ENCODE data around the gene LIPI. TPM values are rescaled to one million over a fixed set of nuclear protein-coding genes. Genes with fewer than 3 reads are reported as not detected.
"Not testable (repeated sequence)": the region's sequence is repeated elsewhere in the genome, so short reads cannot be mapped to it uniquely, and the experiment has no call there.

Gene LIPI
- total and polyA plus RNA-seq, 7 donors, result not detected

- intact Hi-C loops (cut with DNase I), result no loop called here
- no peaks in the 10 kb centered on the region for H3K36me3 ChIP-seq (ENCODE audit: insufficient read depth in 1 of 2, low read depth in 1 of 2)
- no peaks in the 10 kb centered on the region for H3K27me3 ChIP-seq (ENCODE audit: insufficient read depth in 3 of 3, low read length in 2 of 3)
- DNase-seq (no peak), ATAC-seq (no peak)
- no peaks in the 10 kb centered on the region for H3K4me1 ChIP-seq
- H3K27ac ChIP-seq, result no peak overlapping the region
- H3K4me3 ChIP-seq, result no peak overlapping the region
- H3K9me3 ChIP-seq, result no peaks in the 10 kb centered on the region
- 96 to 97% (median 96%) methylated on average over 16 of the region's 16 CpGs for WGBS, 3 donors
- no peak for TF ChIP-seq CTCF (IDR thresholded peaks at IDR 0.05)
Observed at GRCh38 chr21:14070968-14071367, 139.8 kb downstream of the LIPI start.

DNA sequence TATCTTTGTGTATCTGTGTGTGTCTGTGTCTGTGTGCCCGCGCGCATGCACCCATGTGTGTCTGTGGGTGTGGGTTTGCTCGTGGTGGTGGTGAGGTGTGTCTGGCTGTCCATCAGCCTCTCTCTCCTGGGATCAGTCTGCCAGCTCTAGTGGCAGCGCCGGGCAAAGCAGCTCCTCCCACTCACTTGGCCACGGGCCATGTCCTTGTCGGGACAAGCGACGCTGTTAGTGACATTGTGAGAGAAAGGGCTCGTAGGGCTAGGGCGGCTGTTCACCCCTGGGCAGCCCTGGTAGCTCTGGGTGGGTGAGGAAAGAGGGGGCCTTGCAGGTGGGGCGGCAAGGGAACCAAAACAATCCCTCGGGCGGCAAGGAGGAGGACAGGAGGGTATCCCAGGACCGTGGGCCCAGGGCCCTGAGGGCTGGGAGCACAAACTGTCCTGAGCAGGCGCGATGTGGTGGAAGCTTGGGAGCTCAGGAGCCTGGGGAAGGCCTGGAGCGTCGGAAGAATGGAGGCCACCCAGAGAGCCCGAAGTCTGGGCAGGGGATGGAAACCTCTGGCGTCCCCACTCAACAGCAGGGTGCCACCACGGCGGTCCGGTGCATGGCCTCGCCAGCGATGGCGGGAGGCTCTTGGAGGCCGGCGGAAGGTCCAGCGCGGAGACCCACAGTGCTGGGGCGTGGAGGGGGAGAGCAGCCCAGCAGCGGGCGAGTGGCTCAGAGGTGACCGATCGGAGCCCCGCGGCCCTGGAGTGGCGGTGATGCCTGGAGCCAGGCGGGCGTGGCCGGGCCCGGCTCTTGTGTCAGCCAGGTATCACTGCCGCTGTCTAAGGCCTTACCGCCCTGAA lies 140.5 kb downstream of the LIPI start:
- Histone ChIP-seq H3K4me3 (no peak overlapping the region), H3K4me1 (no peaks in the 10 kb centered on the region), H3K27me3 (ENCODE audit: insufficient read depth in 3 of 3, low read length in 2 of 3) (no peaks in the 10 kb centered on the region), H3K27ac (no peak overlapping the region), H3K9me3 (no peaks in the 10 kb centered on the region), H3K36me3 (ENCODE audit: insufficient read depth in 1 of 2, low read depth in 1 of 2) (no peaks in the 10 kb centered on the region)
- DNase-seq (no peak), ATAC-seq (no peak)
- no peak for TF ChIP-seq CTCF (IDR thresholded peaks at IDR 0.05)
- 91 to 97% (median 97%) methylated on average over 40 to 46 of the region's 46 CpGs for WGBS, 3 donors
- intact Hi-C loops (cut with DNase I), result no loop called here

GRCh38 chr21:14064296-14064645 lies 146.5 kb downstream of the LIPI start:
- Histone ChIP-seq H3K4me1 (no peaks in the 10 kb centered on the region), H3K9me3 (no peaks in the 10 kb centered on the region), H3K4me3 (no peak overlapping the region), H3K36me3 (ENCODE audit: insufficient read depth in 1 of 2, low read depth in 1 of 2) (no peaks in the 10 kb centered on the region), H3K27me3 (ENCODE audit: insufficient read depth in 3 of 3, low read length in 2 of 3) (no peaks in the 10 kb centered on the region), H3K27ac (no peak overlapping the region)
- DNase-seq (no peak), ATAC-seq (no peak)
- intact Hi-C loops (cut with DNase I), result no loop called here
- 49 to 96% (median 84%) methylated on average over 29 of the region's 29 CpGs for WGBS, 3 donors
- TF ChIP-seq CTCF (IDR thresholded peaks at IDR 0.05), result no peak

DNA sequence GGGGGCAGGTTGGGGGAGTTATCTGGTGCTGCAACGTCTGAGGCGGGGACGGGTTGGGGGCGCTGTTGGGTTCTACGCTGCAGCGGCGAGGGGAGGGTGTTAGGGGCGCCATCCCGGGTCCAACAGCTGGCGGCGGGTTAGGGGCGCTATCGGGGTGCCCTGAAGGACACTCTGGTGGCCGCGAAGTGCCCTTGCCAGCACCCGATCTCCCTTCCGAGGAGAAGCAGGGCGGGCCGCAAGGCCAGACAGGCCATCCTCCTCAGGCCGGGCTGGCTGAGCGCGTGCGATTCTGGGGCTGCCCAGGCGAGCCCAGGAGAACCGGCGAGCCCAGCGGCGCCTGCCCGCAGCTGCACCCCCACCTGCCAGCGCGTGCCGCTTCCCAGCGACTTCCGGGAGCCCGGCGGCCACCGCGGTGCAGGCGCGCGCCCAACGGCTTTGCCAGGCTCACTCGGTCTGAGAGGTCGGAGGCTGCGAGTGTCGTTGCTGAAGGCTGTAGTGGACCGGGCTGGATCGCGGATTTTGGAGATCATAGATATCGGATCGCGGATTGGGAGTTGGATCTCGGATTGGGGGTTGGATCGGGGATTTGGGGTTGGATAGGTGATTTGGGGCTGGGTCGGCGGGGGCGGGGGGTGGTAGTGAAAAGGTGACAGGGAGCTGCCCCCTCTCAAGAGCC lies 147.0 kb downstream of the LIPI start:
- WGBS, 3 donors, result 51 to 95% (median 86%) methylated on average over 47 to 57 of the region's 57 CpGs
- H3K27ac ChIP-seq; DNase-seq; H3K4me1 ChIP-seq; H3K4me3 ChIP-seq; H3K9me3 ChIP-seq; intact Hi-C loops (cut with DNase I); H3K36me3 ChIP-seq (ENCODE audit: insufficient read depth in 1 of 2, low read depth in 1 of 2); H3K27me3 ChIP-seq (ENCODE audit: insufficient read depth in 3 of 3, low read length in 2 of 3); ATAC-seq: not testable (repeated sequence)

GRCh38 chr21:14062684-14063083 lies 148.1 kb downstream of the LIPI start:
- H3K27ac ChIP-seq; H3K9me3 ChIP-seq; intact Hi-C loops (cut with DNase I); H3K36me3 ChIP-seq (ENCODE audit: insufficient read depth in 1 of 2, low read depth in 1 of 2); H3K4me3 ChIP-seq; DNase-seq; ATAC-seq; H3K4me1 ChIP-seq; H3K27me3 ChIP-seq (ENCODE audit: insufficient read depth in 3 of 3, low read length in 2 of 3): not testable (repeated sequence)
- 92 to 100% (median 96%) methylated on average over 10 to 15 of the region's 19 CpGs for WGBS, 3 donors

- H3K36me3 ChIP-seq (ENCODE audit: insufficient read depth in 1 of 2, low read depth in 1 of 2); H3K4me1 ChIP-seq; H3K27me3 ChIP-seq (ENCODE audit: insufficient read depth in 3 of 3, low read length in 2 of 3); intact Hi-C loops (cut with DNase I); H3K9me3 ChIP-seq; ATAC-seq; H3K27ac ChIP-seq; H3K4me3 ChIP-seq; DNase-seq: not testable (repeated sequence)
- WGBS, 3 donors, result 92 to 98% (median 95%) methylated on average over 7 to 10 of the region's 10 CpGs
Observed at GRCh38 chr21:14061820-14062219, 148.9 kb downstream of the LIPI start.

- H3K4me1 ChIP-seq; H3K27ac ChIP-seq; H3K9me3 ChIP-seq; DNase-seq; H3K36me3 ChIP-seq (ENCODE audit: insufficient read depth in 1 of 2, low read depth in 1 of 2); ATAC-seq; H3K27me3 ChIP-seq (ENCODE audit: insufficient read depth in 3 of 3, low read length in 2 of 3); H3K4me3 ChIP-seq; intact Hi-C loops (cut with DNase I): not testable (repeated sequence)
- WGBS, 3 donors, result 94 to 99% (median 94%) methylated on average over 11 to 12 of the region's 12 CpGs
Observed at GRCh38 chr21:14058995-14059627, 151.6 kb downstream of the LIPI start.

Measured in psoas muscle (tissue), 8 donors.